SK-N-SH treated with all-trans-retinoic acid at 6 μM for 48 hours (cell line): ENCODE data around the gene PTPN22.

ENCODE experiments used
- ARNTL ChIP-seq: fragments of 450-650 bp; formaldehyde crosslinking; IDR thresholded peaks from 2 replicates; pipeline ENCODE4 v1.5.0; 2020; ENCODE audit warnings: low read depth, mild to moderate bottlenecking, moderate library complexity, borderline replicate concordance
- BACH2 ChIP-seq: fragments of 250-450 bp; sonication (Bioruptor Pico); IDR thresholded peaks from 2 replicates; pipeline ENCODE4 v1.9.0; 2021; ENCODE audit warnings: mild to moderate bottlenecking, borderline replicate concordance
- CSDC2 ChIP-seq: fragments of 250-450 bp; sonication (Bioruptor Pico); IDR thresholded peaks from 2 replicates; pipeline ENCODE4 v1.5.0; 2020; ENCODE audit warnings: mild to moderate bottlenecking, moderate library complexity
- PPARA ChIP-seq: fragments of 250-450 bp; sonication (Bioruptor Pico); IDR thresholded peaks from 2 replicates; pipeline ENCODE4 v1.5.0; 2020; ENCODE audit warnings: mild to moderate bottlenecking, borderline replicate concordance
- RARB ChIP-seq: fragments of 250-450 bp; sonication (Bioruptor Pico); IDR thresholded peaks from 2 replicates; pipeline ENCODE4 v1.8.0; 2021; ENCODE audit warnings: mild to moderate bottlenecking, moderate library complexity
- SNAI2 ChIP-seq: fragments of 250-450 bp; sonication (Bioruptor Pico); IDR thresholded peaks from 2 replicates; pipeline ENCODE4 v1.5.0; 2020; ENCODE audit warnings: mild to moderate bottlenecking, moderate library complexity
- ZFP30 ChIP-seq: fragments of 450-650 bp; formaldehyde crosslinking; IDR thresholded peaks from 2 replicates; pipeline ENCODE4 v1.5.0; 2022; ENCODE audit warnings: mild to moderate bottlenecking, moderate library complexity
- ZNF565 ChIP-seq: fragments of 450-650 bp; formaldehyde crosslinking; conservative IDR thresholded peaks from 2 replicates; pipeline ENCODE4 v1.5.0; 2020; ENCODE audit warnings: low read depth, mild to moderate bottlenecking, moderate library complexity
- ZNF8 ChIP-seq: fragments of 450-650 bp; formaldehyde crosslinking; IDR thresholded peaks from 2 replicates; pipeline ENCODE4 v1.5.0; 2020; ENCODE audit warnings: mild to moderate bottlenecking, moderate library complexity
- TF ChIP-seq, protein P1 (sequence below): fragments of 250-450 bp; sonication (Bioruptor Pico); IDR thresholded peaks from 2 replicates; pipeline ENCODE4 v1.8.0; 2021; ENCODE audit warnings: low read depth, mild to moderate bottlenecking, moderate library complexity, borderline replicate concordance
- TF ChIP-seq, protein P2 (sequence below): fragments of 250-450 bp; sonication (Bioruptor Pico); IDR thresholded peaks from 2 replicates; pipeline ENCODE4 v1.8.0; 2020; ENCODE audit warnings: mild to moderate bottlenecking, moderate library complexity, borderline replicate concordance
- TF ChIP-seq, protein P3 (sequence below): fragments of 250-450 bp; sonication (Bioruptor Pico); IDR thresholded peaks from 2 replicates; pipeline ENCODE4 v1.5.0; 2020; ENCODE audit warnings: mild to moderate bottlenecking, moderate library complexity
- TF ChIP-seq, protein P4 (sequence below): fragments of 250-450 bp; sonication (Bioruptor Pico); IDR thresholded peaks from 2 replicates; pipeline ENCODE4 v1.5.1; 2020; ENCODE audit warnings: low read depth, mild to moderate bottlenecking, moderate library complexity

DNA sequence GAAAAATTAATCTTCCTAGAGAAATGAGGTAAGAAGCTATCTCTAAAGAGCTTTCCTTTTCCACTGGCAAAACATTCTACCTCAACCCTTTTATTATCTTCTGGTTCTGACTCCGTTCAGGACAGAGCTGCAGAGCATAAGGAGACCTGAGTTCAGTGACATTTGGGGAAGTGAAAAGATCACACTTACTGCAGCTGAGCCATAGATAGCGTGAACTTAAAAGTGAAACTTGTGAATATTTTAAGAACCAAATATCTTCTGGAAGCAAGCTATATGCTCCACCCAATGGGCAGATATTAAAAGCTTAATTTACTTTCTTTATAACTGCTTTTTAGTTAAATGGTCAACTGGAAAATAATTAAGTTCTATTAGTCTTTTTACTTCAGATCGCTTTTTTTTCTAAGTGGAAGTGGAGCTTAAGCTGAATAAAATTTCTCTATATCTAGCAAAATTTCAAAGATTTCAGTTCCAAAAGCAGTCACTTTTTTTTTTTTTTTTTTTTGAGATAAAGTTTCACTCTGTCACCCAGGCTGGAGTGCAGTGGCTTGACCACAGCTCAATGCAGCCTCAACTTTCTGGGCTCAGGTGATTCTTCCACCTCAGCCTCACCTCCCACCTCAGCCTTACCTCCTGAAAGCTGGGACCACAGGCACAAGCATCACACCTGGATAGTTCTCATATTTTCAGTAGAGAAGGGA is 11.9 kb downstream of the PTPN22 start:
- TF ChIP-seq, protein P1, sequence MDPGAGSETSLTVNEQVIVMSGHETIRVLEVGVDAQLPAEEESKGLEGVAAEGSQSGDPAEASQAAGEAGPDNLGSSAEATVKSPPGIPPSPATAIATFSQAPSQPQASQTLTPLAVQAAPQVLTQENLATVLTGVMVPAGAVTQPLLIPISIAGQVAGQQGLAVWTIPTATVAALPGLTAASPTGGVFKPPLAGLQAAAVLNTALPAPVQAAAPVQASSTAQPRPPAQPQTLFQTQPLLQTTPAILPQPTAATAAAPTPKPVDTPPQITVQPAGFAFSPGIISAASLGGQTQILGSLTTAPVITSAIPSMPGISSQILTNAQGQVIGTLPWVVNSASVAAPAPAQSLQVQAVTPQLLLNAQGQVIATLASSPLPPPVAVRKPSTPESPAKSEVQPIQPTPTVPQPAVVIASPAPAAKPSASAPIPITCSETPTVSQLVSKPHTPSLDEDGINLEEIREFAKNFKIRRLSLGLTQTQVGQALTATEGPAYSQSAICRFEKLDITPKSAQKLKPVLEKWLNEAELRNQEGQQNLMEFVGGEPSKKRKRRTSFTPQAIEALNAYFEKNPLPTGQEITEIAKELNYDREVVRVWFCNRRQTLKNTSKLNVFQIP, result no peak
- no peak for TF ChIP-seq ARNTL (CRISPR knock-in tag)
- TF ChIP-seq, protein P2, sequence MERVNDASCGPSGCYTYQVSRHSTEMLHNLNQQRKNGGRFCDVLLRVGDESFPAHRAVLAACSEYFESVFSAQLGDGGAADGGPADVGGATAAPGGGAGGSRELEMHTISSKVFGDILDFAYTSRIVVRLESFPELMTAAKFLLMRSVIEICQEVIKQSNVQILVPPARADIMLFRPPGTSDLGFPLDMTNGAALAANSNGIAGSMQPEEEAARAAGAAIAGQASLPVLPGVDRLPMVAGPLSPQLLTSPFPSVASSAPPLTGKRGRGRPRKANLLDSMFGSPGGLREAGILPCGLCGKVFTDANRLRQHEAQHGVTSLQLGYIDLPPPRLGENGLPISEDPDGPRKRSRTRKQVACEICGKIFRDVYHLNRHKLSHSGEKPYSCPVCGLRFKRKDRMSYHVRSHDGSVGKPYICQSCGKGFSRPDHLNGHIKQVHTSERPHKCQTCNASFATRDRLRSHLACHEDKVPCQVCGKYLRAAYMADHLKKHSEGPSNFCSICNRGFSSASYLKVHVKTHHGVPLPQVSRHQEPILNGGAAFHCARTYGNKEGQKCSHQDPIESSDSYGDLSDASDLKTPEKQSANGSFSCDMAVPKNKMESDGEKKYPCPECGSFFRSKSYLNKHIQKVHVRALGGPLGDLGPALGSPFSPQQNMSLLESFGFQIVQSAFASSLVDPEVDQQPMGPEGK (CRISPR knock-in tag), result no peak
- TF ChIP-seq ZNF8 (CRISPR knock-in tag), result no peak
- TF ChIP-seq, protein P3, sequence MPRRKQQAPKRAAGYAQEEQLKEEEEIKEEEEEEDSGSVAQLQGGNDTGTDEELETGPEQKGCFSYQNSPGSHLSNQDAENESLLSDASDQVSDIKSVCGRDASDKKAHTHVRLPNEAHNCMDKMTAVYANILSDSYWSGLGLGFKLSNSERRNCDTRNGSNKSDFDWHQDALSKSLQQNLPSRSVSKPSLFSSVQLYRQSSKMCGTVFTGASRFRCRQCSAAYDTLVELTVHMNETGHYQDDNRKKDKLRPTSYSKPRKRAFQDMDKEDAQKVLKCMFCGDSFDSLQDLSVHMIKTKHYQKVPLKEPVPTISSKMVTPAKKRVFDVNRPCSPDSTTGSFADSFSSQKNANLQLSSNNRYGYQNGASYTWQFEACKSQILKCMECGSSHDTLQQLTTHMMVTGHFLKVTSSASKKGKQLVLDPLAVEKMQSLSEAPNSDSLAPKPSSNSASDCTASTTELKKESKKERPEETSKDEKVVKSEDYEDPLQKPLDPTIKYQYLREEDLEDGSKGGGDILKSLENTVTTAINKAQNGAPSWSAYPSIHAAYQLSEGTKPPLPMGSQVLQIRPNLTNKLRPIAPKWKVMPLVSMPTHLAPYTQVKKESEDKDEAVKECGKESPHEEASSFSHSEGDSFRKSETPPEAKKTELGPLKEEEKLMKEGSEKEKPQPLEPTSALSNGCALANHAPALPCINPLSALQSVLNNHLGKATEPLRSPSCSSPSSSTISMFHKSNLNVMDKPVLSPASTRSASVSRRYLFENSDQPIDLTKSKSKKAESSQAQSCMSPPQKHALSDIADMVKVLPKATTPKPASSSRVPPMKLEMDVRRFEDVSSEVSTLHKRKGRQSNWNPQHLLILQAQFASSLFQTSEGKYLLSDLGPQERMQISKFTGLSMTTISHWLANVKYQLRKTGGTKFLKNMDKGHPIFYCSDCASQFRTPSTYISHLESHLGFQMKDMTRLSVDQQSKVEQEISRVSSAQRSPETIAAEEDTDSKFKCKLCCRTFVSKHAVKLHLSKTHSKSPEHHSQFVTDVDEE (CRISPR knock-in tag), result no peak
- no peak for TF ChIP-seq BACH2 (CRISPR knock-in tag)
- TF ChIP-seq ZFP30, result no peak
- TF ChIP-seq CSDC2 (CRISPR knock-in tag), result no peak
- no peak for TF ChIP-seq RARB
- no peak for TF ChIP-seq PPARA (CRISPR knock-in tag)
- TF ChIP-seq, protein P4, sequence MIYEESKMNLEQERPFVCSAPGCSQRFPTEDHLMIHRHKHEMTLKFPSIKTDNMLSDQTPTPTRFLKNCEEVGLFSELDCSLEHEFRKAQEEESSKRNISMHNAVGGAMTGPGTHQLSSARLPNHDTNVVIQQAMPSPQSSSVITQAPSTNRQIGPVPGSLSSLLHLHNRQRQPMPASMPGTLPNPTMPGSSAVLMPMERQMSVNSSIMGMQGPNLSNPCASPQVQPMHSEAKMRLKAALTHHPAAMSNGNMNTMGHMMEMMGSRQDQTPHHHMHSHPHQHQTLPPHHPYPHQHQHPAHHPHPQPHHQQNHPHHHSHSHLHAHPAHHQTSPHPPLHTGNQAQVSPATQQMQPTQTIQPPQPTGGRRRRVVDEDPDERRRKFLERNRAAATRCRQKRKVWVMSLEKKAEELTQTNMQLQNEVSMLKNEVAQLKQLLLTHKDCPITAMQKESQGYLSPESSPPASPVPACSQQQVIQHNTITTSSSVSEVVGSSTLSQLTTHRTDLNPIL (CRISPR knock-in tag), result no peak
- TF ChIP-seq ZNF565 (CRISPR knock-in tag), result no peak
- no peak for TF ChIP-seq SNAI2 (CRISPR knock-in tag)
